ENCODE data around the gene LEKR1. TPM values are rescaled to one million over a fixed set of nuclear protein-coding genes. Genes with fewer than 3 reads are reported as not detected.

Gene LEKR1
- 2.4 TPM for polyA plus RNA-seq (2013)

GRCh38 chr3:156826144-156826895 lies at the start of gene LEKR1:
TSS of gene LEKR1 (plus strand) at chr3:156826353. CDS start at chr3:156829330, 2,977 bp downstream.
- Histone ChIP-seq H3K27ac (ENCODE audit: insufficient read depth in 1 of 2, low read depth in 1 of 2, low read length in 2 of 2, poor library complexity in 1 of 2, severe bottlenecking in 2 of 2) (peak within 1 kb of the TSS; percentile 87 to 91), H3K4me1 (ENCODE audit: control extremely low read depth in 1 of 4, control insufficient read depth in 4 of 4, insufficient read depth in 4 of 4, low read length in 3 of 4) (peaks cover 3 to 23% (median 17%) of the 10 kb centered on the region in 4 experiments), H3K4me3 (ENCODE audit: control insufficient read depth in 1 of 7, extremely low read depth in 1 of 7, insufficient read depth in 4 of 7, low read depth in 2 of 7, low read length in 6 of 7) (peak within 1 kb of the TSS; percentile 53 to 81 (median 76)), H3K27me3 (replicated peaks in 2 of 5; ENCODE audit: control insufficient read depth in 4 of 5, insufficient read depth in 5 of 5, low read length in 4 of 5) (no peaks in the 10 kb centered on the region), H3K9me3 (ENCODE audit: control extremely low read depth in 1 of 5, control insufficient read depth in 4 of 5, insufficient read depth in 2 of 5, low read depth in 1 of 5, low read length in 4 of 5) (no peaks in the 10 kb centered on the region), H3K36me3 (ENCODE audit: control insufficient read depth in 4 of 4, insufficient read depth in 4 of 4, low read length in 3 of 4) (no peaks in the 10 kb centered on the region)
- WGBS (ENCODE audit: insufficient coverage) = 0% methylated on average over 51 of the region's 63 CpGs
- POLR2A ChIA-PET = no interaction called here
- CTCF ChIA-PET = interaction anchor here (1.8 kb wide), 1 partner anchor 50 kb away, joined by 4 read pairs; no protein-coding TSS in a partner anchor
- DNase-seq = peak; percentile 54 to 78 (median 66)

- no peak overlapping the region for H3K4me3 ChIP-seq (ENCODE audit: control insufficient read depth in 1 of 7, extremely low read depth in 1 of 7, insufficient read depth in 4 of 7, low read depth in 2 of 7, low read length in 6 of 7)
- H3K27me3 ChIP-seq (replicated peaks in 2 of 5; ENCODE audit: control insufficient read depth in 4 of 5, insufficient read depth in 5 of 5, low read length in 4 of 5) = no peaks in the 10 kb centered on the region
- peaks cover 11 to 39% (median 22%) of the 10 kb centered on the region in 4 experiments for H3K4me1 ChIP-seq (ENCODE audit: control extremely low read depth in 1 of 4, control insufficient read depth in 4 of 4, insufficient read depth in 4 of 4, low read length in 3 of 4)
- CTCF ChIA-PET = interaction anchor here (0.9 to 1.5 kb wide), 4 partner anchors 15 to 104 kb away, joined by 3 to 4 read pairs (median 4); partner anchors contain the start of gene LEKR1
- POLR2A ChIA-PET = no interaction called here
- no peaks in the 10 kb centered on the region for H3K36me3 ChIP-seq (ENCODE audit: control insufficient read depth in 4 of 4, insufficient read depth in 4 of 4, low read length in 3 of 4)
- no peak overlapping the region for H3K27ac ChIP-seq (ENCODE audit: insufficient read depth in 1 of 2, low read depth in 1 of 2, low read length in 2 of 2, poor library complexity in 1 of 2, severe bottlenecking in 2 of 2)
- H3K9me3 ChIP-seq (ENCODE audit: control extremely low read depth in 1 of 5, control insufficient read depth in 4 of 5, insufficient read depth in 2 of 5, low read depth in 1 of 5, low read length in 4 of 5) = no peaks in the 10 kb centered on the region
- no peak for DNase-seq
Measured at GRCh38 chr3:156776871-156777270, 49.3 kb upstream of the LEKR1 start.

DNA sequence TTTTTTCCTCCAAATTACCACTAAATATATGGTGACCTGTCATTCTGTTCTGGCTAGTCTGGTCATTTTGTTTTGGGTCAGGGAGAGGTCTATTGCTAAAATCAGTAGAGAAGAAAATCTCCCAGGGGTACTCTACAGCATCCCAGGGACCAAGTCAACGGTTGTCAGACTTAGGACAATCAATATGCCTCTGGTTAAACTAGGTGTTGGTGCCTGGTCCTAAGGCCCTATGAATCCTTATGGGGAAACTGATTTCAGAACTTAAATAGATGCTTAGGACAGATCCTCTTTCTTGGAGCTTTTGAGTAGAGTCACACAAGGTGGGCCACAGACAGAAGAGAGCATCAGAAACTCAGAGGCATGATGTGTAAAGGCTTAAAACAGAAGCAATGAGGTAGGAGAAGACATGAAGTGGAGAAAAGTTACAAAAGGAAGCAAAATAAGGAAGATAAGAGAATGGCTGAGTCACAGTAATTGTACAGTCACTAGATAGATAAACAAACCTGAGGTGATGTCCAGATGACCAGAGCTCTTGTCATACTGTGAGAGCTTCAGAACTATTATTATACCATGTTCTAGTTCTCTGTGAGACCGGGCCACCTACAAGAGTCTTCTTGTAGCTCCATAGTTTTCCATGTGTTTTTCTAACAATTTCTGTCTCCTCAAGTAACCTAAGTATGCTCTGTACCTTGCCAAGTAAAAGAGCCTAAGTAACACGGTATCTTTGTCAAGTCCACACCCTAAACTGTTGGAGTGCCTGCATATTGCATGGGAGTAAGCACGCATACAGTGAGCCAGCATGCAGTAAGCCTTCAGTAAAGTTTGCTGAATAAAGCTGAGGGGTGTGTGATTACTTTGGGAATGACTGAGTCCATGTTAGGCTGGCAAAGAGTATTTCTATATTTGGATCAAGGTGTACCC lies 44.6 kb upstream of the LEKR1 start:
- Histone ChIP-seq H3K27ac (ENCODE audit: insufficient read depth in 1 of 2, low read depth in 1 of 2, low read length in 2 of 2, poor library complexity in 1 of 2, severe bottlenecking in 2 of 2) (peak overlapping the region in 1 of 2 experiments; percentile 17), H3K4me3 (ENCODE audit: control insufficient read depth in 1 of 7, extremely low read depth in 1 of 7, insufficient read depth in 4 of 7, low read depth in 2 of 7, low read length in 6 of 7) (no peak overlapping the region), H3K27me3 (replicated peaks in 2 of 5; ENCODE audit: control insufficient read depth in 4 of 5, insufficient read depth in 5 of 5, low read length in 4 of 5) (no peaks in the 10 kb centered on the region), H3K36me3 (ENCODE audit: control insufficient read depth in 4 of 4, insufficient read depth in 4 of 4, low read length in 3 of 4) (no peaks in the 10 kb centered on the region), H3K4me1 (ENCODE audit: control extremely low read depth in 1 of 4, control insufficient read depth in 4 of 4, insufficient read depth in 4 of 4, low read length in 3 of 4) (peaks cover 1 to 26% (median 9%) of the 10 kb centered on the region in 4 experiments), H3K9me3 (ENCODE audit: control extremely low read depth in 1 of 5, control insufficient read depth in 4 of 5, insufficient read depth in 2 of 5, low read depth in 1 of 5, low read length in 4 of 5) (no peaks in the 10 kb centered on the region)
- peak in 2 of 3 donors; percentile 41 to 59 for DNase-seq
- ChIA-PET POLR2A (no interaction called here), CTCF (interaction anchor here (1.1 kb wide), 2 partner anchors 21 to 99 kb away, joined by 3 read pairs; no protein-coding TSS in a partner anchor)
- 100% methylated on average over 4 of the region's 4 CpGs for WGBS (ENCODE audit: insufficient coverage)

- no CpG with 5 or more reads among the region's 5 CpGs for WGBS (ENCODE audit: insufficient coverage)
- no peaks in the 10 kb centered on the region for H3K9me3 ChIP-seq (ENCODE audit: control extremely low read depth in 1 of 5, control insufficient read depth in 4 of 5, insufficient read depth in 2 of 5, low read depth in 1 of 5, low read length in 4 of 5)
- no peaks in the 10 kb centered on the region for H3K27me3 ChIP-seq (replicated peaks in 2 of 5; ENCODE audit: control insufficient read depth in 4 of 5, insufficient read depth in 5 of 5, low read length in 4 of 5)
- H3K4me1 ChIP-seq (ENCODE audit: control extremely low read depth in 1 of 4, control insufficient read depth in 4 of 4, insufficient read depth in 4 of 4, low read length in 3 of 4) = peaks cover 0 to 22% (median 6%) of the 10 kb centered on the region in 4 experiments
- no peak overlapping the region for H3K4me3 ChIP-seq (ENCODE audit: control insufficient read depth in 1 of 7, extremely low read depth in 1 of 7, insufficient read depth in 4 of 7, low read depth in 2 of 7, low read length in 6 of 7)
- no peak for DNase-seq
- ChIA-PET POLR2A (no interaction called here), CTCF (no interaction called here)
- H3K36me3 ChIP-seq (ENCODE audit: control insufficient read depth in 4 of 4, insufficient read depth in 4 of 4, low read length in 3 of 4) = no peaks in the 10 kb centered on the region
- H3K27ac ChIP-seq (ENCODE audit: insufficient read depth in 1 of 2, low read depth in 1 of 2, low read length in 2 of 2, poor library complexity in 1 of 2, severe bottlenecking in 2 of 2) = peak overlapping the region in 1 of 2 experiments; percentile 17
Measured at GRCh38 chr3:156782319-156782718, 43.8 kb upstream of the LEKR1 start.

DNA sequence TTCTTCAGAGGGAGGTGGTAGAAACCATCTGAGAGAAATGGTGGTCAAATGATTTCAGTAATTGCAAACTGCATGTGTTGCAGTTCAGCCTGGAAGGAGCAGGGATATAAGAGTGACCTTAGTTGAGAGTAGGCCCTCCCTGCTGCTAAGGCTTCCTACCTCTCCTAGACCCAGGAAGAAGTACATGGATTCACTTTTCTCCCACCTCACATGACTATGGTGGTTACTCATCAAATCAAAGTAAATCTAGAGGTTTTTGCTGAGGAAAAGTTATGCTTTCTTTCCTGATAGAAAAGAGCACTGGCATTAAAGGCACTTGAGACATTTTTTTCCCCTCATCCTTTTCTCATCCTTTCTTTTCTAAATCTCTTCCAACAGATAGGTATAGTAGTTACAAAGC lies 43.2 kb upstream of the LEKR1 start:
- no peak for DNase-seq
- Histone ChIP-seq H3K9me3 (ENCODE audit: control extremely low read depth in 1 of 5, control insufficient read depth in 4 of 5, insufficient read depth in 2 of 5, low read depth in 1 of 5, low read length in 4 of 5) (no peaks in the 10 kb centered on the region), H3K4me1 (ENCODE audit: control extremely low read depth in 1 of 4, control insufficient read depth in 4 of 4, insufficient read depth in 4 of 4, low read length in 3 of 4) (peaks cover 0 to 20% (median 6%) of the 10 kb centered on the region in 4 experiments), H3K36me3 (ENCODE audit: control insufficient read depth in 4 of 4, insufficient read depth in 4 of 4, low read length in 3 of 4) (no peaks in the 10 kb centered on the region), H3K27me3 (replicated peaks in 2 of 5; ENCODE audit: control insufficient read depth in 4 of 5, insufficient read depth in 5 of 5, low read length in 4 of 5) (no peaks in the 10 kb centered on the region), H3K27ac (ENCODE audit: insufficient read depth in 1 of 2, low read depth in 1 of 2, low read length in 2 of 2, poor library complexity in 1 of 2, severe bottlenecking in 2 of 2) (no peak overlapping the region), H3K4me3 (ENCODE audit: control insufficient read depth in 1 of 7, extremely low read depth in 1 of 7, insufficient read depth in 4 of 7, low read depth in 2 of 7, low read length in 6 of 7) (no peak overlapping the region)
- ChIA-PET POLR2A (no interaction called here), CTCF (no interaction called here)

GRCh38 chr3:156787001-156787400 lies 39.2 kb upstream of the LEKR1 start:
- H3K36me3 ChIP-seq (ENCODE audit: control insufficient read depth in 4 of 4, insufficient read depth in 4 of 4, low read length in 3 of 4) = no peaks in the 10 kb centered on the region
- no peaks in the 10 kb centered on the region for H3K27me3 ChIP-seq (replicated peaks in 2 of 5; ENCODE audit: control insufficient read depth in 4 of 5, insufficient read depth in 5 of 5, low read length in 4 of 5)
- POLR2A ChIA-PET = no interaction called here
- no peak for DNase-seq
- CTCF ChIA-PET = no interaction called here
- peaks cover 0 to 19% (median 3%) of the 10 kb centered on the region in 4 experiments for H3K4me1 ChIP-seq (ENCODE audit: control extremely low read depth in 1 of 4, control insufficient read depth in 4 of 4, insufficient read depth in 4 of 4, low read length in 3 of 4)
- no peak overlapping the region for H3K27ac ChIP-seq (ENCODE audit: insufficient read depth in 1 of 2, low read depth in 1 of 2, low read length in 2 of 2, poor library complexity in 1 of 2, severe bottlenecking in 2 of 2)
- H3K4me3 ChIP-seq (ENCODE audit: control insufficient read depth in 1 of 7, extremely low read depth in 1 of 7, insufficient read depth in 4 of 7, low read depth in 2 of 7, low read length in 6 of 7) = no peak overlapping the region
- H3K9me3 ChIP-seq (ENCODE audit: control extremely low read depth in 1 of 5, control insufficient read depth in 4 of 5, insufficient read depth in 2 of 5, low read depth in 1 of 5, low read length in 4 of 5) = no peaks in the 10 kb centered on the region

Data from common myeloid progenitor, CD34-positive (primary cell).